GM18873 (cell line): ENCODE measurements around the gene FTCD.

ENCODE experiments used
- ATAC-seq: cut with Tn5 transposase; IDR thresholded peaks from one replicate; pipeline ENCODE4 v1.9.1; 2021; ENCODE audit warnings: mild to moderate bottlenecking, moderate library complexity, moderate number of reproducible peaks; ENCODE audit not compliant: unreplicated experiment, low FRiP score

The FTCD gene

DNA sequence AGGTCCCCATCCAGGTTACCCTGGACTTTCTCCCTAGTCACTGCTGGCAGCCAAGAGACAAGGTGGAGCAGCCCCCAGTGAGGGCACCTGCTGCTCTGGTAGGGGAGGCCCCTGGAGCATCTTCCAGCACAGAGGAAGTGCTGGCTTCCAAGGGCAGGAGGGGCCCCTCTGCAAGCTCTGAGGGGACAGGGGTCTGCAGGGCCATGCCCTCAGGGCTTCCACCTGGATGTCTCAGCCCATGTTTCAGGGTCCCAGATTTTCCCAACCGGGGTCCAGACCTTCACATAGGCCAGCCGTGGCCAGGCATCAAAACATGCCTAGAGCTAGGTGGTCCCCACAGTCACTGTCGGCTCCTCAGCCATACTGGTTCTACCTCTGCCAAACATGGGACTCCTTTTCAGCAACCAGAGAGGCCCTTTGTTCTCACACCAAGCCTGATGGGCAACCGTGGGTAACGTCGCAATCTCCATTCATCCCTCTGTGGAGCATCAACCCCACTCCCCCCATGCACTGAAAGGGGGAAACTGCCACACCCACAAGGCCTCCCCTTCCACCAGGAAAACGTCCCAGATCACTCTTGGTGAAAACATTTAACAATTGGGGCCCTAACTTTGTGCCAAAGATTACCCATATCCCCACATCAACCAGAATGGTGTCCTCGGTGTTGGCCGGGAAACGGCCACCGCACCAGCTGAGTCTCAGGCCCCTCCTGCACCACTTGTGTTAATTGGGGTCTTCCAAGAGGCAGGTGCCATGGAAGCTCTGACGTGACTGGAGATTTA is 59.4 kb downstream of the FTCD start:
- ATAC-seq = no peak

DNA sequence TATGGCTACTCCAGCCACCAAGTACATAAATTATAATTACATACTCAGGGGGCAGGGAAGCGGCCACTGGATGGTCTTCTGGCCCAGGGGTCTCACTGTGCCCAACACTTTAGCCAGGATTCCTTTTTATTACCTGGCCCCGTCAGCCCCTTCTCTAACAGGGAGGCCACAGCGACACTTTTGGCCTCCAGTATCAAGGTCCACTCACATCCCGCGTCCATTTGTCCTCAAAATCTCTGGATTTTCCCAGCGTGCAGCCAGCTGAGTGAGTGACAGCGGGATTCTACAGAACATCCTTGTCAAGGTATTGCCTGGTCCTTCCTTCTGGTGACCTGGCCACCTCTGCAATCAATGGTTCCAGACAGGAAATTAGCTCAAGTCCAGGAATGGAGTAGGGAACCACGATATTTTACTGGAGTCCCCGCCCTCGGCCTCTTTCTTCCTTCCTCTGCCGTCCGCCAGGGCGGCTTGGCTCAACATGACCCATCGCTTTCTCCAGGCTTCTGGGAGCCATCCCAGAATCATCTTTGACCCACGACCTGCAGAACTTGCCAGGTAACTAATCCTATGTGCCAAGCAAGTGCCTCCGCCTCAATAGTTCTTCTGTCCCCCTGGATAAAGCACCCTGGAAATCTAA is 60.2 kb downstream of the FTCD start:
- ATAC-seq = no peak

DNA sequence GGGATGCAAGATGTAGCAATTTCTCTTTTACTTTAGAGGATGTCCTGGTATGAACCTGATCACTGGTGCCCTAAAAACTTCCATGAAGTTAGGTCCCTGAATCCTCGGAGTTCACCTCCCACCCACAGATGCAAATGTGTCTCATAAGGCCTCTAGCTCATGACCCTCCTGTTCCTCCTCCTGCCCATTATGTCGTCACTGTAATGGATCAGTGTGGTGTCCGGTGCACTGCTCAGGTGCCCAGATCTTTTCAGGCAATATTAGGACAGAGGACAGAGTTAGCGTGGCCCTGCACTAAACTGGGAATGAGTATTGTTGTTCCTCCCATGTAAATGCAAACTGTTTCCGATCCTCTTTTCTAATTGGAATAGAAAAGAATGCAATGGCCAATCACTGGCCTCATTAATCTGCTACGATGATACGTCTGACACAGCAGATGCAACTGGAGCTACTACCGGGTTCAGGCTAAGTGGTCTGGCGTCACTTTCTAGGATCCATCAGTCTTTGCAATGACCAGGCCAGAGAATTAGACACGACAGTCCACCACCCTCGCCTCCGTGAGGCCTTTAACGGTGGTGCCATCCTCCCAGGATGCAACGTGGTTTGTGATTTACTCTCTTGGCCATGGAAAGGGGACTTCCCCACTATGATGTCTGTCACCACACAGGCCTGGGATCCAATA is 60.8 kb downstream of the FTCD start:
- no peak for ATAC-seq

DNA sequence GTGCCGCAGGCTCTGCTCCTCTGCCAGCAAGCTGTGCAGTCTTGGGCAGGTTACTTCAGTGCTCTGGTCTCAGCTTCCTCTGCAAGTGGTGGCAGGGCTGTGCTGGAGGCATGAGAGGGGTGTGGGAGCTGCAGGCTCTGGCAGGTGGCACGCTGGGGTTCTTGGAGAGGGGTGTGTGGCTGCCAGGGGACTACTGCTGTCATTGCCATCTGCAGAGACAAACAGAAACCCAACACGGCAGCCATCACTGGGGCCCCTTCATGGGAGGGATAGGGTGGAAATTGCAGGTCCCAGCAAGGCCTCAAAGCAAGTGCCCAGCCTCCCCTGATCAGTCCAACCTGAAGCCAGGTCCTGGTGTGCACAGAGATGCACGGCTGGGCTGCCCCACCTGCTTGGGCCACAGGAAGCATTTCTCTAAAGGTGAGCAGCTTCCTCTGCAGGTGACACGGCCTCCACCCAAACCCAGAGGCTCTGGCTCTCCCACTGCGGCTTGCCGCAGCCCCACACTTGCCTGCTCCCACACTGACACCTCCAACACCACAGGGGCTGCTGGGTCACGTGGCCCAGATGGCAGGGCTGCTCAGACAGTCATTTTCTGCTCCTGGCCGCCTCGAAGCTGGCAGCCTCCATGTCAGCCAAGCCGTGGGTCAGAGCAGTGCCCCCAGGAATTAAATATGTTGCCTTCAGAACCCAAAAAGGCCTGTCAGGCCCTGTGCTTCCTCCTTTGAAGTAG is 61.5 kb downstream of the FTCD start:
- no peak for ATAC-seq

DNA sequence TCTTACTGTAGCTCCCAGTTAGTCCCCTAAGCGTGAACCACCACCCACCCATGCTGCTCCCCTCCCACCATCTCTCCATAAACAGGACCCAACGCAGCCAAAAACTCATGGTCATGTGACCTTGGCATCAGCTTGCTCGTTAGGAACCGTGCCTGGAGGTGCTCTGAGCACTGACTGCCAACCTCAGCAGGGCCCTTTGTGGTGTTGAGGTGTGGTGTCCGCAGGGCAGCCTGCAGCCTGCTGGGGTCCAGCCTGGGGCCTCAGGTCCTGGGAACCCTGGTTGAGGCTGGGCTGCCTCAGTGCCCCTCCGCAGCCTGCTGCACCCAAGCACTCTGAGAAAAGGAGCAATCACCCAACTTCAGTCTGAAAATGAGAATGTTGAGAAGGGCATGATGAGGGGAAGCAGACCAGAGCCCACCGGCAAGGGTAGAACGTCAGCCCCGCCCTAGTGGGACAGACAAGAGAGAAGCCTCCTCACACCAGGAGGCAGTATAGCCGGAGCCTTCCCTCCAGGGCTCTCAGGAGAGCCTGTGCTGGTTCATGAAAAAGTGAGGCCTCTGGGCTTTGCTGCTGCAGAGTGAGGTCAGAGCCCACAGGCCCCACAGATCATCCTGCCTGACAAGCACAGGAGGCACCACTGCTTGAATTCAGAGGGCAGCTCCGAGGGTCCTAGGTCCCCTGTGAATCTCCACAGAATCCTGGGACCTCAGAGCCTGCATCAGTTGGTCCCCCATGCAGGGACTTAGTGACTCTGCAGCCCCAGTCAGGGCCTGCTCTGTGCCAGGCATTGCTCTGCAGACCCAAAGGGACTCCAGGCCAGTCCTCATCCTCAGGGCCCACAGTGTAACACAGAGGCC is 62.3 kb downstream of the FTCD start:
- ATAC-seq = no peak

DNA sequence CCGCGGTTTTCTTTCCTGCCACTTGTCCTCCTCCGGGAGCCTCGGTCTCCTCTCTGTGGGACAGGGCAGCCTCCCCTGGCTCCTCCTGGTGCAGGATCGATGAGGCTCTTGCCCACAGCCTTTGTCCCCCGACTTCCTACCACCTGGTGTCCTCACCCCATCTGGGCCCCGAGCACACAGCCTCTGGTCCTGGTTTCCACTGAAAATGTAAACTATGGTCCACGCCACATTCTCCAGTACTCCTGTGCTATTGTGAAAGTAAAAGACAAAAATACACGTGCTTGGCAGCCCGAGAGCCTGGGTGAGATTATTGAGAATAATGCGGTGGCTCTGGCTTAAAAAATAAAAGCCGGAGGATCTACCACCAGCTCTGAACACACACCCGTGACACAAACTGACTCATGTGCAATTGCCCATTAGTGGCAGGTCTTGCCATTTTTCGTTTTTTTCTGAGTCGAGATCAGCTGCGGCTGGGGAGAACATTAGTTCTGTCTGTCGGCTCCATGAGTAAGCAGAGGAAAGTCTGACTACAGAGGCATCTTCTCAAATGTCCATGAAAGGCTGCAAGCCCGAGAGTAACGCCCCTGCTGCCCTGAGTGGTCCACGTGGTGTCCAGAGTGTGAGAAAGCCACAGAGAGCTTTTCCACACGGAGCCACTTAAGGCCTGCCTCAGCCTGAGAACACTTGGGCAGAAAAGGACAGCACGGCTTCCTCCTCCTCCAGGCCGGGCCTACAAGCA is 63.2 kb downstream of the FTCD start:
- no peak for ATAC-seq

DNA sequence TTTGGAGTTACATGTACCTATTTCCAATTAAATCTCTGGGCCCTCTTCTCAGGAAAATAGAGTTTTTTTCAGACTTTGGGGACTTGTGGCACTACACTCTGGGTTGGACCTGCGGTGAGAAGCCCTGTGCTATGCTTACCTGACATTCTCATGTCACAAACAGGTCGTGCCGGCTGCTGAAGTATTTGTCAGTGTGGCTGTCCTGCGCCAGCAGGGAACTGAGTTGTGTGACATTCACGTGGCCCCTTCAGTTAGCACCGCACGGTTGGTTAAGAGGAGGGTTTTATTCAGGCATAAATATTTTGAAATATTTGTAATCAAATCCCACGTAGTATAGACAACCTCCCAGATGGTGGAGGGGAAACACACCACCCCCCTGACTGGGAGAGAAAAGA is 63.8 kb downstream of the FTCD start:
- no peak for ATAC-seq

DNA sequence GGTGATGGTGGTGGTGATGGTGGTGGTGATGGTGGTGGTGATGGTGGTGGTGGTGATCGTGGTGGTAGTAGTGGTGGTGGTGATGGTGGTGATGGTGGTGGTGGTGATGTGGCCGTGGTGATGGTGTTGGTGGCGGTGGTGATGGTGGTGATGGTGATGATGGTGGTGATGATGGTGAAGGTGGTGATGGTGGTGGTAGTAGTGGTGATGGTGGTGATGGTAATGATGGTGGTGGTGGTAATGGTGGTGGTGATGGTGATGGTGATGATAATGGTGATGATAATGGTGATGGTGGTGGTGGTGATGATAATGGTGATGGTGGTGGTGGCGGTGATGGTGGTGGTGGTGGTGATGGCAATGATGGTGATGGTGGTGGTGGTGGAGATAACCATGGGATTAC is 64.3 kb downstream of the FTCD start:
- ATAC-seq = no peak

DNA sequence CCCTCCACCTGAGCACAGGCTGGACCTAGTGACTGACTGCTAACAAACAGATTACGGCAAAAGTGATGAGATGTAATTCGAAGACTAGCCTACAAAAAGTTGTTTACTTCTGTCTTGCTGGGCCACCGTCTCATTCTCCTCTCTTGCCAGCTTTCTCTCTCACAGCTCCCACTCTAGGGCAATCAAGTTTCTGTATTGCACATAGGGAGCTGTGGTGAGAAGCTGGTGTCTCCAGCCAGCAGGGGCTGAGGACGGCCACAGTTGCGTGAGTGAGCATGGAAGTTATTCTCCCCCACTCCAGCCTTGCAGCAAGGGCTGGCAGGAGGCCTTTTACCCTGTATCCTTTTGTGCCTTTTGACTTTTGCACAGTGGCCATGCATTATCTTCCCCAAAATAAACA is 66.1 kb downstream of the FTCD start:
- no peak for ATAC-seq

DNA sequence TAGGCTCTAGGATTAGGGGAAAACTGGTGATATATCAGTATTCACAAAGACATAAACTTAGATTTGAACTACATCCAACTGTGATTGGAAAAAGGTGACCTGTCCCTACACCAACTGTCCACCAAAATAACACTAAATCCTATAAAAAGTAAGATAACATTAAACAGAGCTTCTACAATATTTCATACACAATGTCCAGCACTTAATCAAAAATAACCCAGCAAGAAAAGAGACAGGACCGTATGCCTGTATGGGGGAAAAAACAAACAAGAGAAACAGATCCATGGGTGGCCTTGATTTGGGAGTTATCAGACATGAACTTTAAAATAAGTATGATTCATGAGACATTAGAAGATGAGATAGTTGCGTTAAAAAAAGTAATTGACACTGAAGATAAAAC is 67.2 kb downstream of the FTCD start:
- ATAC-seq = no peak

DNA sequence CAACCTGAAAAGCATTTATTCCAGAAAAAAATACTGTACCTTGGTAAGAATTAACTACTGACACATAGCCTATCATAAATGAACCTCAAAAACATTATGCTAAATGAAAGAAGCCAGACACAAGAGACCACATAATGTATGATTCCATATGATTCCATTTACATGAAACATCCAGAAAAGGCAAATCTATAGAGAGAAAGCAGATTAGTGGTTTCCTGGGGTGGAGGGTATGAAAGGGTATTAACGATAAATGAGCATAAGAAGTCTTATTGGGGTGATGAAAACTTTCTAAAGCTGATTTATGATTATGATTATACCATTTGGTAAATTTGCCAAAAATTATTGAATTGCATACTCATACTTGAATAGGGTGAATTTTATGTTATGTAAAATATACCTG is 67.7 kb downstream of the FTCD start:
- no peak for ATAC-seq
